ENCODE results near the gene ATG16L2.
A peak's percentile ranks its signal among the peaks of the same experiment; 100 is the strongest.

ATG16L2 gene

GRCh38 chr11:72814286-72815109, at the start of gene ATG16L2:
TSS of gene ATG16L2 (plus strand) at chr11:72814411. CDS start at chr11:72814446, 35 bp downstream.
- TF ChIP-seq POLR2A (IDR thresholded peaks at IDR 0.05; ENCODE audit: low read depth, low read length), result peak; percentile 95
- no peak for FAIRE-seq

GRCh38 chr11:72764503-72764902, 49.7 kb upstream of the ATG16L2 start:
- FAIRE-seq, result no peak

More at GRCh38 chr11:72814286-72815109, at the start of gene ATG16L2:
- DNase-seq (ENCODE audit: insufficient read length, low spot score), result peak; percentile 93

GRCh38 chr11:72766152-72766902, 47.9 kb upstream of the ATG16L2 start:
- DNase-seq (ENCODE audit: insufficient read length, low spot score), result no peak
- FAIRE-seq, result no peak
- TF ChIP-seq POLR2A (IDR thresholded peaks at IDR 0.05; ENCODE audit: low read depth, low read length), result no peak

More at GRCh38 chr11:72764503-72764902, 49.7 kb upstream of the ATG16L2 start:
- TF ChIP-seq POLR2A (IDR thresholded peaks at IDR 0.05; ENCODE audit: low read depth, low read length), result no peak
- DNase-seq (ENCODE audit: insufficient read length, low spot score), result no peak

- FAIRE-seq, result no peak
Observed at GRCh38 chr11:72767203-72768062, 46.8 kb upstream of the ATG16L2 start.

GRCh38 chr11:72768581-72768980, 45.6 kb upstream of the ATG16L2 start:
- FAIRE-seq, result no peak
- TF ChIP-seq POLR2A (IDR thresholded peaks at IDR 0.05; ENCODE audit: low read depth, low read length), result no peak
- DNase-seq (ENCODE audit: insufficient read length, low spot score), result no peak

More at GRCh38 chr11:72767203-72768062, 46.8 kb upstream of the ATG16L2 start:
- DNase-seq (ENCODE audit: insufficient read length, low spot score), result no peak
- TF ChIP-seq POLR2A (IDR thresholded peaks at IDR 0.05; ENCODE audit: low read depth, low read length), result no peak

- DNase-seq (ENCODE audit: insufficient read length, low spot score) (no peak), FAIRE-seq (no peak)
- TF ChIP-seq POLR2A (IDR thresholded peaks at IDR 0.05; ENCODE audit: low read depth, low read length), result no peak
Observed at GRCh38 chr11:72769680-72770079, 44.5 kb upstream of the ATG16L2 start.

- no peak for FAIRE-seq
- no peak for DNase-seq (ENCODE audit: insufficient read length, low spot score)
- TF ChIP-seq POLR2A (IDR thresholded peaks at IDR 0.05; ENCODE audit: low read depth, low read length), result no peak
Observed at GRCh38 chr11:72770799-72771198, 43.4 kb upstream of the ATG16L2 start.

- no peak for TF ChIP-seq POLR2A (IDR thresholded peaks at IDR 0.05; ENCODE audit: low read depth, low read length)
- DNase-seq (ENCODE audit: insufficient read length, low spot score) (peak; percentile 72), FAIRE-seq (peak; percentile 53)
Observed at GRCh38 chr11:72771507-72771906, 42.7 kb upstream of the ATG16L2 start.

- DNase-seq (ENCODE audit: insufficient read length, low spot score) (no peak), FAIRE-seq (no peak)
- no peak for TF ChIP-seq POLR2A (IDR thresholded peaks at IDR 0.05; ENCODE audit: low read depth, low read length)
Observed at GRCh38 chr11:72772059-72772458, 42.2 kb upstream of the ATG16L2 start.

GRCh38 chr11:72773291-72773690, 40.9 kb upstream of the ATG16L2 start:
- FAIRE-seq, result peak; percentile 20
- DNase-seq (ENCODE audit: insufficient read length, low spot score), result peak; percentile 96
- no peak for TF ChIP-seq POLR2A (IDR thresholded peaks at IDR 0.05; ENCODE audit: low read depth, low read length)

- TF ChIP-seq POLR2A (IDR thresholded peaks at IDR 0.05; ENCODE audit: low read depth, low read length), result no peak
- no peak for FAIRE-seq
Observed at GRCh38 chr11:72773696-72774095, 40.5 kb upstream of the ATG16L2 start.

GRCh38 chr11:72774499-72774898, 39.7 kb upstream of the ATG16L2 start:
- no peak for TF ChIP-seq POLR2A (IDR thresholded peaks at IDR 0.05; ENCODE audit: low read depth, low read length)
- FAIRE-seq (no peak), DNase-seq (ENCODE audit: insufficient read length, low spot score) (no peak)

More at GRCh38 chr11:72773696-72774095, 40.5 kb upstream of the ATG16L2 start:
- DNase-seq (ENCODE audit: insufficient read length, low spot score), result no peak

GRCh38 chr11:72775288-72776110, 38.7 kb upstream of the ATG16L2 start:
- no peak for TF ChIP-seq POLR2A (IDR thresholded peaks at IDR 0.05; ENCODE audit: low read depth, low read length)
- DNase-seq (ENCODE audit: insufficient read length, low spot score) (no peak), FAIRE-seq (no peak)

All from H54 (cell line).